Panc1 (cell line): ENCODE measurements around the gene NFATC4.

Experiments
- POLR2AphosphoS5 ChIP-seq: IDR thresholded peaks from 2 replicates; pipeline ENCODE4 v1.6.1; 2012; ENCODE audit warnings: mild to moderate bottlenecking, low read depth, low read length, moderate library complexity
- SIN3A ChIP-seq: IDR thresholded peaks from 2 replicates; pipeline ENCODE4 v1.6.1; 2012; ENCODE audit warnings: low read depth, mild to moderate bottlenecking, low read length, moderate library complexity, borderline replicate concordance; ENCODE audit not compliant: insufficient read depth
- TCF7L2 ChIP-seq: IDR thresholded peaks from 2 replicates; pipeline ENCODE4 v1.6.1; 2011; ENCODE audit warnings: mild to moderate bottlenecking, low read depth, low read length, inconsistent platforms
- TF ChIP-seq, protein P1 (sequence below): fragments of 450-650 bp; IDR thresholded peaks from 2 replicates; pipeline ENCODE4 v1.5.1; 2017; ENCODE audit warnings: mild to moderate bottlenecking
- TF ChIP-seq, protein P2 (sequence below), 2 experiments: IDR thresholded peaks; 2 replicates each; pipeline ENCODE4 v1.6.1; 2011 to 2012; ENCODE audit warnings: low read depth in 2 of 2, control low read depth in 1 of 2, low read length in 1 of 2, mild to moderate bottlenecking in 1 of 2, moderate library complexity in 1 of 2; ENCODE audit not compliant: insufficient read depth in 1 of 2

DNA sequence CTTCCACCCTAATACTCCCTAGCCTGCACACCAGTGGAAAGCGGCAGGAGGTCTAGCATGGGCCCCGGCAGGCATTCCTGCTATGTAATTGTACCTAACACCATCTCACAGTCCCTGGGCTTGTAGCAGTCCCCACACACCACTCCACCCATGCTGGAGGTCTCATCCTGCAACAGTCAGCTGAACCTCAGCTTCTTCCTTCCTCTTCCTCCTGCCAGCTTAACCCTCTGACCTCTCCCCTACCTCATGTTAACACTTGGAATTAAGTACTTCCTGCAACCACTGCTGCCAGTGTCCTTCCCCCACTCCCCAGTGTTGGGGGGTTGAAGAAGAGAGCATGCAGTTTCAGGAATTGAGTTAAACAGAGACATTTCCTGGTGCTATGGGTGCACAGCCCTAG is 40.7 kb upstream of the NFATC4 start:
- TF ChIP-seq, protein P1, sequence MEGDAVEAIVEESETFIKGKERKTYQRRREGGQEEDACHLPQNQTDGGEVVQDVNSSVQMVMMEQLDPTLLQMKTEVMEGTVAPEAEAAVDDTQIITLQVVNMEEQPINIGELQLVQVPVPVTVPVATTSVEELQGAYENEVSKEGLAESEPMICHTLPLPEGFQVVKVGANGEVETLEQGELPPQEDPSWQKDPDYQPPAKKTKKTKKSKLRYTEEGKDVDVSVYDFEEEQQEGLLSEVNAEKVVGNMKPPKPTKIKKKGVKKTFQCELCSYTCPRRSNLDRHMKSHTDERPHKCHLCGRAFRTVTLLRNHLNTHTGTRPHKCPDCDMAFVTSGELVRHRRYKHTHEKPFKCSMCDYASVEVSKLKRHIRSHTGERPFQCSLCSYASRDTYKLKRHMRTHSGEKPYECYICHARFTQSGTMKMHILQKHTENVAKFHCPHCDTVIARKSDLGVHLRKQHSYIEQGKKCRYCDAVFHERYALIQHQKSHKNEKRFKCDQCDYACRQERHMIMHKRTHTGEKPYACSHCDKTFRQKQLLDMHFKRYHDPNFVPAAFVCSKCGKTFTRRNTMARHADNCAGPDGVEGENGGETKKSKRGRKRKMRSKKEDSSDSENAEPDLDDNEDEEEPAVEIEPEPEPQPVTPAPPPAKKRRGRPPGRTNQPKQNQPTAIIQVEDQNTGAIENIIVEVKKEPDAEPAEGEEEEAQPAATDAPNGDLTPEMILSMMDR: no peak
- no peak for TF ChIP-seq POLR2AphosphoS5
- TF ChIP-seq, protein P2, sequence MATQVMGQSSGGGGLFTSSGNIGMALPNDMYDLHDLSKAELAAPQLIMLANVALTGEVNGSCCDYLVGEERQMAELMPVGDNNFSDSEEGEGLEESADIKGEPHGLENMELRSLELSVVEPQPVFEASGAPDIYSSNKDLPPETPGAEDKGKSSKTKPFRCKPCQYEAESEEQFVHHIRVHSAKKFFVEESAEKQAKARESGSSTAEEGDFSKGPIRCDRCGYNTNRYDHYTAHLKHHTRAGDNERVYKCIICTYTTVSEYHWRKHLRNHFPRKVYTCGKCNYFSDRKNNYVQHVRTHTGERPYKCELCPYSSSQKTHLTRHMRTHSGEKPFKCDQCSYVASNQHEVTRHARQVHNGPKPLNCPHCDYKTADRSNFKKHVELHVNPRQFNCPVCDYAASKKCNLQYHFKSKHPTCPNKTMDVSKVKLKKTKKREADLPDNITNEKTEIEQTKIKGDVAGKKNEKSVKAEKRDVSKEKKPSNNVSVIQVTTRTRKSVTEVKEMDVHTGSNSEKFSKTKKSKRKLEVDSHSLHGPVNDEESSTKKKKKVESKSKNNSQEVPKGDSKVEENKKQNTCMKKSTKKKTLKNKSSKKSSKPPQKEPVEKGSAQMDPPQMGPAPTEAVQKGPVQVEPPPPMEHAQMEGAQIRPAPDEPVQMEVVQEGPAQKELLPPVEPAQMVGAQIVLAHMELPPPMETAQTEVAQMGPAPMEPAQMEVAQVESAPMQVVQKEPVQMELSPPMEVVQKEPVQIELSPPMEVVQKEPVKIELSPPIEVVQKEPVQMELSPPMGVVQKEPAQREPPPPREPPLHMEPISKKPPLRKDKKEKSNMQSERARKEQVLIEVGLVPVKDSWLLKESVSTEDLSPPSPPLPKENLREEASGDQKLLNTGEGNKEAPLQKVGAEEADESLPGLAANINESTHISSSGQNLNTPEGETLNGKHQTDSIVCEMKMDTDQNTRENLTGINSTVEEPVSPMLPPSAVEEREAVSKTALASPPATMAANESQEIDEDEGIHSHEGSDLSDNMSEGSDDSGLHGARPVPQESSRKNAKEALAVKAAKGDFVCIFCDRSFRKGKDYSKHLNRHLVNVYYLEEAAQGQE (IDR thresholded peaks at IDR 0.05; ENCODE audit: insufficient read depth in 1 of 2, low read depth in 2 of 2, low read length in 1 of 2): no peak
- TF ChIP-seq SIN3A: no peak
- no peak for TF ChIP-seq TCF7L2
